WTC11 (cell line): Measurements from ENCODE around the gene DCP1A.

Experiments
- ATF3 ChIP-seq: sonication (generic); formaldehyde crosslinking; conservative IDR thresholded peaks from 2 replicates; pipeline ENCODE4 v1.8.1; 2022; ENCODE audit warnings: mild to moderate bottlenecking, missing genetic modification reagents
- CTCF ChIP-seq: fragments of 200-600 bp; IDR thresholded peaks from 2 replicates; pipeline ENCODE4 v1.8.0; 2022; ENCODE audit warnings: antibody characterized with exemption
- E2F5 ChIP-seq: sonication (generic); formaldehyde crosslinking; IDR thresholded peaks from 2 replicates; pipeline ENCODE4 v1.8.1; 2022; ENCODE audit warnings: mild to moderate bottlenecking, moderate library complexity, missing genetic modification reagents
- NFATC4 ChIP-seq: fragments of 250-450 bp; sonication (Bioruptor Pico); IDR thresholded peaks from 2 replicates; pipeline ENCODE4 v1.9.0; 2021; ENCODE audit warnings: mild to moderate bottlenecking
- STAT6 ChIP-seq: sonication (generic); formaldehyde crosslinking; conservative IDR thresholded peaks from 2 replicates; pipeline ENCODE4 v1.8.1; 2023; ENCODE audit warnings: mild to moderate bottlenecking, low read depth, missing genetic modification reagents, moderate library complexity
- TCF7 ChIP-seq: sonication (generic); formaldehyde crosslinking; IDR thresholded peaks from 2 replicates; pipeline ENCODE4 v1.8.0; 2022; ENCODE audit warnings: mild to moderate bottlenecking, low read depth, missing genetic modification reagents, moderate library complexity
- ZNF138 ChIP-seq: sonication (generic); formaldehyde crosslinking; conservative IDR thresholded peaks from 2 replicates; pipeline ENCODE4 v1.8.1; 2022; ENCODE audit warnings: mild to moderate bottlenecking, moderate library complexity, missing genetic modification reagents
- ZNF512 ChIP-seq: sonication (generic); formaldehyde crosslinking; IDR thresholded peaks from 2 replicates; pipeline ENCODE4 v1.8.1; 2022; ENCODE audit warnings: missing genetic modification reagents, borderline replicate concordance
- TF ChIP-seq, protein P1 (sequence below): sonication (generic); formaldehyde crosslinking; IDR thresholded peaks from 2 replicates; pipeline ENCODE4 v1.8.0; 2022; ENCODE audit warnings: mild to moderate bottlenecking, missing genetic modification reagents
- TF ChIP-seq, protein P2 (sequence below): sonication (generic); formaldehyde crosslinking; IDR thresholded peaks from 2 replicates; pipeline ENCODE4 v1.8.0; 2022; ENCODE audit warnings: mild to moderate bottlenecking, missing genetic modification reagents

DNA sequence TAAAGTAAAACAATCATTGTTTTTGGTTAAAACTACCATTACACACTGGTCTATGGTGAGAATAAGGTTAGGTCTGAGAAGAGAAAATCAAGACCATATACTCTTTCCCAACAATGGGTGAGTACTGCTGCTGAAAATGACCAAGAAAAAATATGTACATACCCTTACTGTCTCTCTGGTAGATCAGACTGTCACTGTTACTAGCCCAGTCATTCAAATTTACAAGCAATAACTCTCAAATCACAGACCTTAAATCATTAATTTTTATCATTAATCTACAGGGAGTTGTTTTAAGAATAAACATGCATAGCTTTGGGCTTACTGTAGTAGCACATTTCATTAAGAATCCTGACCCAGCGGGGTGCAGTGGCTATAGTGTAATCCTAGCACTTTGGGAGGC lies 17.4 kb downstream of the DCP1A start:
- TF ChIP-seq TCF7 (CRISPR knock-in tag) = no peak
- TF ChIP-seq CTCF = no peak
- no peak for TF ChIP-seq STAT6
- no peak for TF ChIP-seq ATF3 (CRISPR knock-in tag)
- no peak for TF ChIP-seq ZNF512 (CRISPR knock-in tag)
- no peak for TF ChIP-seq ZNF138
- TF ChIP-seq, protein P1, sequence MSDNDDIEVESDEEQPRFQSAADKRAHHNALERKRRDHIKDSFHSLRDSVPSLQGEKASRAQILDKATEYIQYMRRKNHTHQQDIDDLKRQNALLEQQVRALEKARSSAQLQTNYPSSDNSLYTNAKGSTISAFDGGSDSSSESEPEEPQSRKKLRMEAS = no peak
- TF ChIP-seq NFATC4 (CRISPR knock-in tag) = no peak
- no peak for TF ChIP-seq E2F5 (CRISPR knock-in tag)
- TF ChIP-seq, protein P2, sequence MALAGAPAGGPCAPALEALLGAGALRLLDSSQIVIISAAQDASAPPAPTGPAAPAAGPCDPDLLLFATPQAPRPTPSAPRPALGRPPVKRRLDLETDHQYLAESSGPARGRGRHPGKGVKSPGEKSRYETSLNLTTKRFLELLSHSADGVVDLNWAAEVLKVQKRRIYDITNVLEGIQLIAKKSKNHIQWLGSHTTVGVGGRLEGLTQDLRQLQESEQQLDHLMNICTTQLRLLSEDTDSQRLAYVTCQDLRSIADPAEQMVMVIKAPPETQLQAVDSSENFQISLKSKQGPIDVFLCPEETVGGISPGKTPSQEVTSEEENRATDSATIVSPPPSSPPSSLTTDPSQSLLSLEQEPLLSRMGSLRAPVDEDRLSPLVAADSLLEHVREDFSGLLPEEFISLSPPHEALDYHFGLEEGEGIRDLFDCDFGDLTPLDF (CRISPR knock-in tag) = no peak
